GM18951 (cell line): ENCODE data around the gene ITGB6.
"Not testable (repeated sequence)": the region's sequence is repeated elsewhere in the genome, so short reads cannot be mapped to it uniquely, and the experiment has no call there.

Experiments used
- POLR2A ChIP-seq: IDR thresholded peaks from 4 replicates; pipeline ENCODE4 v1.6.1; 2011; ENCODE audit warnings: mild to moderate bottlenecking; ENCODE audit not compliant: insufficient read length, insufficient read depth; ENCODE audit errors: extremely low read depth
- in situ Hi-C: fragments of 300-500 bp; cut with MboI; formaldehyde crosslinking; loops from one replicate; pipeline ENCODE4 v1.12.0; 2022; ENCODE audit warnings: low sequenced_read_pairs, mixed read lengths, inconsistent platforms; ENCODE audit not compliant: unreplicated experiment

ITGB6 gene

DNA sequence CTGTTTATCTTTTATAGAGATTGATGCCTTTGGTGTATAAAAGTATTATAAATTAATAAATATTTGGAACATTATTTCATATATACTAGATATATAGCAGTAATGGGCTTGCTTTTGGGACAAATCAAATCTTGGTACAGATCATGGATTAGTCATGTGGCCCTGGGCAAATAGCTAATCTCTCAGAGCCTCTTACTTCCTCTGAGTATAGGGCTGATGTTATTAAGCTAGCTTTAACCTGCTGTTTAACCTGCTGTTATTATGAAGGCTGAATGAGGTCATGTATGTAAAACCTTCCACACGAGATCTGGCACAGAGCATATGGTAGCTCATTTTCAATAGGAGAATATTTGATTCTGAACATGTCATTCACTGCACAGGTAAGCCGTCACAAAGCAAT is 5.7 kb downstream of the ITGB6 start:
- no peak for TF ChIP-seq POLR2A
- in situ Hi-C loops = no loop called here

DNA sequence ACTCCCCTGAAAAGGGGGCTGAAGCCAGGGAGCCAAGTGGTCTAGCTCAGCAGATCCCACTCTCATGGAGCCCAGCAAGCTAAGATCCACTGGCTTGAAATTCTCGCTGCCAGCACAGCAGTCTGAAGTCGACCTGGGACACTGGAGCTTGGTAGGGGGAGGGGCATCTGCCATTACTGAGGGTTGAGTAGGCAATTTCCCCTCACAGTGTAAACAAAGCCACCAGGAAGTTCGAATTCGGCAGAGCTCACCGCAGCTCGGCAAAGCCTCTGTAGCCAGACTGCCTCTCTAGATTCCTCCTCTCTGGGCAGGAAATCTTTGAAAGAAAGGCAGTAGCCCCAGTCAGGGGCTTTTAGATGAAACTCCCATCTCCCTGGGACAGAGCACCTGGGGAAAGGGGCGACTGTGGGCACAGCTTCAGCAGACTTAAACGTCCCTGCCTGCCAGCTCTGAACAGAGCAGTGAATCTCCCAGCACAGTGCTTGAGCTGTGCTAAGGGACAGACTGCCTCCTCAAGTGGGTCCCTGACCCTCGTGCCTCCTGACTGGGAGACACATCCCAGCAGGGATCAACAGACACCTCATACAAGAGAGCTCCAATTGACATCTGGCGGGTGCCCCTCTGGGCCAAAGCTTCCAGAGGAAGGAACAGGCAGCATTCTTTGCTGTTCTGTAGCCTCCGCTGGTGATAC is 18.8 kb downstream of the ITGB6 start:
- in situ Hi-C loops = not testable (repeated sequence)

DNA sequence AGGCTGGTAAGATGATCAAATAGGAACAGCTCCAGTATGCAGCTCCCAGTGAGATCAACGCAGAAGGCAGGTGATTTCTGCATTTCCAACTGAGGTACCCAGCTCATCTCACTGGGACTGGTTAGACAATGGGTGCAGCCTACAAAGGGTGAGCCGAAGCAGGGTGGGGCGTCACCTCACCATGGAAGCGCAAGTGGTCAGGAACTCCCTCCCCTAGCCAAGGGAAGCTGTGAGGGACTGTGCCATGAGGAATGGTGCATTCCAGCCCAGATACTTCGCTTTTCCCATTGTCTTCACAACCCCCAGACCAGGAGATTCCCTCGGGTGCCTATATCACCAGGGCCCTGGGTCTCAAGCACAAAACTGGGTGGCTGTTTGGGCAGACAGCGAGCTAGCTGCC is 19.4 kb downstream of the ITGB6 start:
- in situ Hi-C loops = not testable (repeated sequence)

DNA sequence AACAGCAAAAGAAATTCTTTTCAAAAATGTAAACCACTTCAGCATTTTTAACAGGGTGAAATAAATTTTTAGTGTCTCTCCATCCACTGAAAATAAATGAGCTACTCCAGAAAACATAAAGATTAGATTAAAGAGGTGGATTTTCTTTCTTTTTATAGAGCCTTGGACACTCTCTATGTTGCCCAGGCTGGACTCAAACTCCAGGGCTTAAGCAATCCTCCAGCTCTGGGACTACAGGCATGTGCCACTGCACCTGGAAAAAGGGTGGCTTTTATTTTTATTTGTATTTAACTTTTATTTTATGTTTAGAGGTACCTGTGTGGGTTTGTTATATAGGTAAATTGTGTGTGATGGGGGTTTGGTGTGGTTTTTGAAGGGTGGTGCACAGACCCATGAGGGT is 19.9 kb downstream of the ITGB6 start:
- in situ Hi-C loops = no loop called here
- no peak for TF ChIP-seq POLR2A

DNA sequence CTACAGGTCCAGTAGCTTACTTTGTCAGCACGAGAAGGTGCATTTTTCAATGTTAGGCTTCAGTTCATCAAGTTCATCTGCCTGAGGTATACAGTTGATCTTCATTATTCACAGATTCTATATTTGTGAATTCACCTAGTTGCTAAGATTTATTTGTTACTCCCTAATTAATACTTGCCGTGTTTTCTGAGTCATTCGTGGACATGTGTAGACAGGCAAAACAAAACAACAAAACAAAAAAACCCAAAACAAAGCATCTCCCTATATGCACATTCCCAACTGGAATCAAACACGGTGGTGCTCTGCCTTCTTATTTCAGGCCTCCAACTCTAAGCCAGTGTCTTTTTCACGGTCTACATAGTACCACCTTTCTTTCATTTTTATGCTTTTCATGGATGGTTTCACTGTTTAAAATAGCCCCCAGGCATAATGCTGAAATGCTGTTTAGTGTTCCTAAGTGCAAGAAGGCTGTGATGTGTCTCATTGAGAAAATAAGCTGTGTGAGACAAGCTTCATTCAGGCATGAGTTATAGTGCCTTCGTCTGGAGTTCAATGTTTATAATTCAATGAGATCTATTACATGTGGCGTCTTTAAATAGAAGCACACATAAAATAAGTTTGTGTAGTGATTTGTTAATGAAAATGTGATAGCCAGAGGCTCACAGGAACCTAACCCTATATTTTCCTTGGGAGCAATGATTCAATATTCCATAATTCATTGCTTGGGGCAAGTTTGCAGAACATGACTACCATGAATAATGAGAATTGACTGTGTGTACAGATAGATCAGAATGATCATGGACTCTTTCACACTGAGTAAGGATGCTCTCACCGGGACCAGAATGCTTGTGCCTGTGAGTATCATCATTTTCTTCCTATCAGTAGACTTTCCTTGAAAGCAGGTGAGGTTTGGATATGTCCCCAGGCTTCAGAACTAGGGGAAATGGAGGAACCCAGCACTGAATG is 24.6 kb downstream of the ITGB6 start:
- in situ Hi-C loops = no loop called here
- TF ChIP-seq POLR2A = no peak

DNA sequence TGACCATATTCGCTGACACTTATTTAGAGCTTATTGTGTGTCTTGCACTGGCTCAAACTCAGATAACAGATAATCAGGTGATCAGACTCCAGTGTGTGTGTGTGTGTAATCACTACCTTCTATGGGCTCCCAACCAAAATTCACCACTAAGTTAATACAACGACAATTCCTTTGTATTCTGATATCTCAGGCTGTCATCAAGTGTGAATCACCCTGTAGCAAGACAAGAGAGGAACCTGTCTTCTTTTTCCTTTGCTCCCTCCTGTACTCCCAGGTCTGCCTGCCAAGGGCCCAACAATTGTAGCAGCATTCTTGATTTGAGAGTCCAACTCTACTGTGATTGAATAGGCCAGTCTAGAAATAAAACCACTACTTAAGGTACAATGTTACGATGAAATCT is 25.8 kb downstream of the ITGB6 start:
- in situ Hi-C loops = no loop called here
- TF ChIP-seq POLR2A = no peak

DNA sequence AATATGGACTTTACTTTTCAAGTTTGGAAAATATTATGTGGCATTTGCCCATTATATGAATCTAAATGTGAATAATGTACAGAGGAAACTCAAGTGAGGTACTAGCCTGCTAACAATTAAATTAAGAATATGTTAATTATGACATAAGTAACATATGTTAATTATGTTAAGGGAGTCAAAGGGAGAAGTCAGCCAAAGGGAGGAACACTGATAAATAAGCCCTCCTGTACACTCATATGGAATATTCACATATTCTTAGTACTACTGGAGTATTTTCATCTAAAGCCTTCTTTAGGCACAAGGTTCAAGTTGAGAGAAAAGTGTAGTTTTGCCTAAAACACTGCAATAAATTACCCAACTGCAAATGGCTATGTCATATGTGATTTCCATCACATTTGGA is 30.1 kb downstream of the ITGB6 start:
- no peak for TF ChIP-seq POLR2A
- in situ Hi-C loops = no loop called here

DNA sequence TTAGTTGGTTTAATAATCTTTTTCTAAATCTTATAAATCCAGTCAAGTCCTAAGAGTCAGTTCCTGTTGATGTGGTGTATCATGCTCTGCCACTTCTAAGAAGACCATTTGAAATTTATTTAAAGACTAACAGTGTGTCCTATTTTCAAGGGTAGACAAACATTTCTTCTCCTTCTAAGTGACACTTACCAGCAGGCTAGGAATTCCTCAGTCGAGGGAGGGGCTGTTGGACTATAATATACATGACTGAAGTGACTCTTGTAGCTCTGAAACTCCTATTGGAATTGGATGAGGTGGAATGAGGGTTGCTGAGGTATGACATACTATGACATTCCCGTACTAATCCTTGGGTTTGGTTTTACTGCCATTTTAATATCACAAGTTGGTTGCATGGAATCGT is 30.6 kb downstream of the ITGB6 start:
- no peak for TF ChIP-seq POLR2A
- in situ Hi-C loops = no loop called here

DNA sequence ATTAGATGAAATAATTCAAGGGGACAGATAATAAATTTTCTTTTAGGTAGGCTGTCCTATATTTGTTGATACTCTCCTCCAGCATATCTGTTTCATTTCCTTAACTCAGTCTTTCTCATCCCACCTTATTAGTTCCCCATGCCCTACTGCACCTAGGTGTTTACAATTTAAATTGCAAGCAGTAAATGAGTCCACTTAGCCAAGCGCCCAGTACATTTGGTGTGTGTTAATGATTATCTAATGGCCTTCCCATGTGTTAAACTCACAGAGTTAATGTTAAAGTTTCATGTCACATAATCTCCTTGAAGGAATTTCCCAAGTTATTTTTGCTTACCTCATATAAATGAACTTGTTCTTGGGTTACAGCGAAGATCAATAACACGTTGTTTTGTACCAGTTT is 31.2 kb downstream of the ITGB6 start:
- no peak for TF ChIP-seq POLR2A
- in situ Hi-C loops = no loop called here

DNA sequence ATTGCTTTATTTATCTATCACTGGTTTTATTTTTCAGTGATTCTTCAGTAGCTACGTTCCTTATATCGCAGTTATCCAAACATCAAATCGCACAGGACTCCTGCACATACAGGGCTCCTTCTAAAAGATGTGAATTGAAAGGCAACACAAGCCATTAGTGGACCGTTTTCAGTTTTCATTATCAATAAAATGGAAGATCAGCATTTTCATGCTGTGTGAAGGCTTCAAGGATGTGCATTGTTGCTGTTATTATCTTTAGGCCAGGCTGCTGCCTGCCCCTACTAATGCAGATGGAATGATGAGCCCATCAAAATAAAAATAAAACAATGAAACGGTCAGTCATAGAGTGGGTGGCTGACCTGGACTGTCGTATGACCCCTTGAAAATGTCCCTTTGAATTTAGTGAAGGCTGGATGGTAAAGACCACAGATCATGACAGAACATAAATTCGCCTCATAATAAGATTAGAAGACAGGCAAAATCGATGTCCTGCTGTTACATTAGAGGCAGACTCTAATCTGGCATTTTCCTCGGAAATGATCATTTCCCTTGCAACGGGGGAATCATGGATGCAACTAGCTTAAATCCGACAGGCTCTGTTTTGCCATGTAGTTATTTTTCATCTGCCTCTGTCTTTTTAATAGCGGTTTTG is 32.9 kb downstream of the ITGB6 start:
- TF ChIP-seq POLR2A = no peak
- in situ Hi-C loops = no loop called here

DNA sequence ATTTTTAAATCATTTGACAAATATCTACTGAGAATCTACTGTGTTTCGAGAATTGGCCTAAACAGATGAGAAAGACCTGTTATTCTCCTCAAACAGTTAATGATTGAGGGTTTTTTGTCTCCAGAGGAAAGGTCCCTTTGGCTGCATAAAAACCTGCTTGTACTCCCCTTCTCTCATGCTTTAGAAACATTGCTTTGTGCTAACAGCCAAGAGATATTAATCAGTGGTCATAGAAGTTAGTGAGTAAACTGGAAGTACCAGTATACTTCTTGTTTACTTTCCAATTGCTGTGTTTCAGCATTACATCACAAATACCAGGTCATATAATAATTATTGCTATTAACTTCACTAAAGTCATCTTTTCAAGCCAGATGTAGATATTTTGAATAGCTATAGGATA is 34.1 kb downstream of the ITGB6 start:
- no peak for TF ChIP-seq POLR2A
- in situ Hi-C loops = no loop called here

DNA sequence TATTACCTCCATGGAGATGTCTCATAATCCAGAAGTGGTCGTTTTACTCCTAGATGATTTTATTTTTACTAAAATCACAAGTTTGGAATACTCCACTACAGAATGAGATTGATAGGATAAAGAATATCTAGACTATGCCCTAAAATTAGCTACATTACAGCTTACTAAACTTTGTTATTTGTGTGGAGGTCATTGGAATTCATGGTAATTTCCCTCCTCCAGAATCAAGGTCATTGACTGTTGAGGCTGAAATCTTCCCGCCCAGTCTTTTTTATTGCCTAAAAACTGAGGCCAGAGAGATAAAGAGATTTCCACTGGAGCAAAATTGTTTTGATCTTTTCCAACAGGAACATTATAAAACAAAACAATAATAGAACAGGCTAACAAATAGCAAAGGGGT is 35.0 kb downstream of the ITGB6 start:
- in situ Hi-C loops = no loop called here

DNA sequence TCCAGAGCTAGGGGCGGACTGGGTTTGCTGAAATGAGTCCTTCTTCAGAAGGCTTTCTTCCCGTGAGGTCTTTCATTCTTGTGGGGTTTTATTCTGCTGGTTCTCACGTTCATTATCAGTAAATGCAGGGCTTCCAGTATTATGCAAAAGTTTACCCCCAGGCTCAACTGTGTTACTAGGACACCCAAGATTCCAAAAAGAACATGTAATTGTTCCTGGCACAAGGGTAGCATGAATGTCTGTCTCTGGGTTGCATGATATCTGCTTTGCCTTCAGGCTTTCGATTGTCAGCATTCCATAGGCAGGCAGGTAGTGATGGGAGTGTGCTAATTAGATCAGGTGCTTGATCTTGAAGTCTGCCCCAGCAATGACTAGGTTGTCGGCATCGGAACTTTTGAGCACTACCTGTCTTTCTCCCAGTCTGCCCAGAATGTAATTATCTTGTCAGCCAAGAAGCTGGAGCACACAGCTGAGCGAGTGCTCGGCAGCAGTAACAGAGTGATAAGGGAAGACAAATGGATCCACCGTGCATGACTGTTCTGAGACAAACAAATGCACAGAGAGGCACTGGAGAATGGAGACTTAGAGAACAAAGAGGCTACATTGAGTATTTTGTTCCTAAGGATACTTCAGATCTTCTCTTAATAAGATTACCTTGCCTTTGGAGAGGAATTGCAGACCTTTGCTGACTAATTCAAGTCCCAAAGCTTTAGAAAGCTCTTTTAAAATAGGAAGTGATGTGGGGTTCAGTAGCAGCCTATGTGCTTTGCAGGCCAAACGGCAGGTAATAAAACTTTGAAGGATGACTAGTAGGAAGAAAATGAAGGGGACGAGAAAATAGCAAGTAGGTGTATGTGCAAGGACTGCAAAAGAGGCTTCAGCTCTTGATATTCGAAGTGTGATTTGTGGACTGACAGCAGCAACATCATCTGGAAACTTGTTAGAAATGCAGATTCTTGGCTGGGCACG is 41.9 kb downstream of the ITGB6 start:
- in situ Hi-C loops = no loop called here
- TF ChIP-seq POLR2A = no peak

More for the DNA sequence above, 35.0 kb downstream of the ITGB6 start:
- no peak for TF ChIP-seq POLR2A
